ENCODE results near the gene DNAJB8.

The DNAJB8 gene

DNA sequence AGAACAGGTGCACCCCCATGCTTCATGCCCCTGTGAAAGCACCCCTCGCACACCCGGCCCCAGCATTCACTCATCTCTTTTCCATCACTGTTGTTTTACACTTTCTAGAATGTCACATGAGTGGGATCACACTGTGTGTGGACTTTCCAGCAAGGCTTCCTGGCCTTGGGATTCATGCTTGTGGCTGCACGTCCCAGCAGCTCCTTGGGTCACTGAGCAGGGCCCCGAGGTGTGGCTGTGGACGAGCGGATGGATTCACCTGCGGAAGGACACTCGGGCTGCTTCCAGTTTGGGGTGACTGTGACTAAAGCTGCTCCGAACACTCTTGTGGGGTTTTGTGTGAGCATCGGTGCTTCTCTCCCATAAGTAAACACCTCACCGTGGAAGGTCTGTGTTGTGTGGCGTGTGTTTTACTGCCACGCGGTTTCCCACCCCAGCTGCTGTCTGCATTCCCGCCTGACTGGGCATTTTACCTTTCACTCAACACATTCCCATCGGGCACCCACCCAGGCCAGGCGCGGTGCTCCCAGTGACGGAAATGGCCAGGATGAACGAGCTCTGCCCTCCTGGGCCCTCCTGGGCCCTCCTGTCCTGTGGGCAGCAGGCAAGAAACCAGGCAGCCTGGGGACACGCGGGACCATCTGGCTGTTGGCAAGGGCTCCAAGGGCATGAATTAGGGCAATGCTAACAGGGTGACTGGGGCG is 41.4 kb downstream of the DNAJB8 start:
- DNase-seq (ENCODE audit: low read depth) = no peak

DNA sequence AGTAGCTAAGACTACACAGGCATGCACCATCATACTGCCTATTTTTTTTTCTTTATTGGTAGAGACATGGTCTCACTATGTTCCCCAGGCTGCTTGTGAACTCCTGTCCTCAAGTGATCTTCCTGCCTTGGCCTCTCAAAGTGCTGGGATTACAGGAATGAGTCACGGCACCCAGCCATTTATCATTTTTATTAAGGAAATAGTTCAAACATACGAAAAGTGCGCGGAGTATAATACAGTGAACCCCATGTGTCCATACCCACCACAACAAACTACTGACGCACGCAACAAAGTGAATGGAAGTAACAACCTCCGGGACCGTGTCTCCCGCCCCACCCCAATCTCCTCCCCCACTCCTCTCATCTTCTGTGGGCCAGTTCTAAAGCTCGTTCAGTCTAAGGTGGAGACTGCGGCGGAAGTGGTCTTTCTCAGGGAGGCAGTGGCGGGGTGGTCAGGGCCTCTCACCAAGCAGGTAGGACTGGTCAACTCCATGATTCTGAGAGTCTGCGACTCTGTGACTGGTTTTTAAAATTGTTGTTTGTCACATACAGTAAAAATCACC is 42.1 kb downstream of the DNAJB8 start:
- DNase-seq (ENCODE audit: low read depth) = no peak

DNA sequence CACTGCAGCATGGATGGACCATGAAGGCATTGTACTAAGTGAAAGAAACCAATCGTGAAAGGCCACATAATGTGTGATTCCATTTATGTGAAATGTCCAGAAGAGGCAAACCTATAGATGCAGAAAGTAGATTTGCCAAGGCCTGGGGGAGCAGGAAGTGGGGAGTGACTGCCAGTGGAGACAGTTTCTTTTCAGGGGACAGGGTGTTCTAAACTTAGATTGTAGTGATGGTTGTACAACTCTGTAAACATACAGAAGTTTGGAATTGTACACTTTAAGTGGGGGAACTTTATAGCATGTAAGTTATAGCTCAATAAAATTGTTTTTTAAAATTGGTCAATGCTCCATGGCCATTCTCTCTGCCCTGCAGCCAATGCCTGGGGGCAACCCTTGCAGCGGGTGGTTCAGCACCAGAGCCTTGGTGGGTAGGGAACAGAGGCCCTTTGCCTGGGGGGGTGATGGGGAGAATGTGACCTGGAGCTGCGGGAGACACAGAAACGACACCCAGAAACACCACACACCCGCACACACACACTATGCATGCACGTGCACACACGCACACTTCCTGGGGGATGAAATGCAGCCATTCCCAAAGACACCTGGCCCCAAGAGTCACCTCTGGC is 43.1 kb downstream of the DNAJB8 start:
- DNase-seq (ENCODE audit: low read depth) = no peak

DNA sequence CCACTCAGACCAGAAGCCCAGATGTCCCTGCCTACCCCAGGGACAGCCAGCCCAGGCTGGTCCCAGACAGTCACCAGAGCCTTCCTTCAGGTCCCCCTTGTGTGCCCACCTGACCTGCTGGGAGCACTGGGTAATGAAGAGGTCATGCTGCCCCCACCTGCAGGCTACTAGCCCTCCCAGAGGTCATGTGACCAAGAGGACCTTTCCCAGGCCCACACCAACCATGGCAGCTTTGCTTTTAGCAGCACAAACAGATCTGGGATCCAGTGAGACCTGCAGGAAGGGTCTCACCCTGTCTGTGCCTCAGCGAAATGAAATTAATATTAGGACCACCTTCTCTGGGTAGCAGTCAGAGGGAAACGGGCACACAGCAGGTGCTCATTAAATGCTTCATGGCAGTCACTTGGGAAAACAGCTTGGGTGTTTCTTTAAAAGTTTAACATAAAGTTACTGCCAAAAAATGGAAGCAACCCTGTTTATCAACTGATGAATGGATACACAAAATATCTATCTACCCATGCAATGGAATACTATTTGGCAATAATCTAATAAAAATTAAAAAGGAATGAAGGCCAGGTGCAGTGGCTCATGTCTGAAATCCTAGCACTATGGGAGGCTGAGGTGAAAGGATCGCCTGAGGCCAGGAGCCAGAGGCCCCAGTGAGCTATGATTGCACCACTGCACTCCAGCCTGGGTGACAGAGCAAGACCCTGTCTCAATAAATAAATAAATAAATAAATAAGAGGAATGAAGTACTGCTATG is 43.7 kb downstream of the DNAJB8 start:
- no peak for DNase-seq (ENCODE audit: low read depth)

DNA sequence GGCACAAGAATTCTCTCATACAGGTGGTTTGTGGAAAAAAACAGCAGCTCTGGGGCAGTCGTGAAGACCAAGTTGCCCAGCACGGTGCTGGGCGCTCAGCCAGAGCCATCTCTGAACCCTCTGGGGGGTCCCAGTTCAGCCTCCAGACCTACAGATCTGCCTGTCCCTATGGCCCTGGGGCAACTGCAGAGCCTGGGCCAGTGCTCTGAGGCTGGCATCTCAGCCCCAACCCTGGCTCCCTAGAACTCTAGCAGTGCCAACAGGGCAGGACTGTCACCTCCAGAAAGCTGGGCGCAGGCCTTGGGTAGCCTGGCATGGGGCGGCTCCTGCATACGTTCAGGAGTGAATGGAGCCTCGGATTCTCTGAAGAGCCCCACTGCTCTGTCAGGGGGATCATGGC is 44.7 kb downstream of the DNAJB8 start:
- DNase-seq (ENCODE audit: low read depth) = no peak

DNA sequence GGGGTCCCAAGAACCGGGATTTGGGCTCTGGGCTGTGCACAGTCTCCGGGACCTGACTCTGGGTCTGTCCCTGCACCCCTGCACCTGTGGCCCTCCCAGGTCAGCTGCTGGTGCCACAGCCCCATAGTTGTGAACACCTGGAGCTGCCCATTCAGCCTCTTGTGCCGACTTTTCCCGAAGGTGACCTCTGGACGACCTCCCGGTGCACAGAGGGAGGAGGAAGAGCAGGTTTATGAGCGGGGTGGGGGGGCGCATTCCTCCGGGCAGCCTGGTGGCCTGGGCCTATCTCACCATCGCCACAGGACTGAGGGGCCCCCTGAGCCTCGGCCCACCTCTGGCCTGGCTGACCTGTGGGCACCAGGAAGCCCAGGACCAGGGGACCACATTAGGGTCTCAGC is 45.3 kb downstream of the DNAJB8 start:
- DNase-seq (ENCODE audit: low read depth) = no peak

DNA sequence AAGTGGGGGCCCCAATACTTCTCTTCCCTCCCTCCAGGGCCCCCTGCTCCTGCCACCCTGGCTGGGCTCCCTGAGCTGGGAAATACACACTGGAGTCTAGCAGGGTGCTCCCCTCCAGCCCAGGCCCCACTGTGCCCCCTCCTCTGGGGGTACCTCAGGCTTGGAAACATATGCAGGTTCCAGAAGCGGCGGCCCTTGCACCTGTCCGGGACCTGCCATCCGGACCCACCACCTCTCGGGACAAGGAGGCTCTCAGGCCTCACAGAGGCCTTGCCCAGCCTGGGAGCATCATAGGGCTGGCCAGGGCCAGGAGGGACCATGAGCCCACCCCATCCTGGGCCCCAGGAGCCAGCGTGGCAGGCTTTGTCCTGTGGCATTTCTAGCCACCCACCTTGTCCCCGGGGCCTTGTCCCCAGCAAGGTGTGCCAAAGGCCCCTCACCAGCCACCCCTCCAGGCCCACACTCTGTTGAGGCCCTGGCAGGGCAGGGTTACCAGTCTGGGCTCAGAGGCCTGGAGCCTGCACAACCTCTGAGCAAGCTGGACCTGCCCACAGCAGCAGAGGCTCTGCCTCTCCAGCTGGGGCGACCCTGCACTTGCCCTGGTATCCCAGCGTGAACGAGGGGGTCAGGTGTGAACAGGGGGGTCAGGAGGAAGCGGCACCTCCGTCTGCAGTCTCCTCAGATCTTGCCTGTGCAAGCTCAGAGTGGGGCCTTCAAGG is 45.8 kb downstream of the DNAJB8 start:
- DNase-seq (ENCODE audit: low read depth) = no peak

DNA sequence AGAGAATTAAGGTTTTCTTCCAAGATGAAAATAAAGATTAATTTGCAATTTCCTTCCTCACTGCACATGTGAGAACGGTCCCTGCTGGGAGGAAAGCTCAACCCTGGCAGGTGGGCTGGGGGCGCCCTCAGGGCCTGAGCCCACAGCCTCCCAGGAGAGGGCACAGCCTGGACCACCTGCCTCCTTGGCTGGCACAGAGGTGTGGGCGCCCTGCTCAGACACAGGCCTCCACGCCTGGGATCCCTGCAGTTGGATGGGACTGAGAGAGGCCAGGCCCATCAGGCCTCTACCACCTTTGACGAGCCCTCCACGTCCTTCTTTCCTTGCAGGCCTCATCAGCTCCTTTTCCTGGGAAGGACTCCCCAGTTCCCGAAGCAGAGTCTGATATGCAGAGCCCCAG is 46.4 kb downstream of the DNAJB8 start:
- no peak for DNase-seq (ENCODE audit: low read depth)

DNA sequence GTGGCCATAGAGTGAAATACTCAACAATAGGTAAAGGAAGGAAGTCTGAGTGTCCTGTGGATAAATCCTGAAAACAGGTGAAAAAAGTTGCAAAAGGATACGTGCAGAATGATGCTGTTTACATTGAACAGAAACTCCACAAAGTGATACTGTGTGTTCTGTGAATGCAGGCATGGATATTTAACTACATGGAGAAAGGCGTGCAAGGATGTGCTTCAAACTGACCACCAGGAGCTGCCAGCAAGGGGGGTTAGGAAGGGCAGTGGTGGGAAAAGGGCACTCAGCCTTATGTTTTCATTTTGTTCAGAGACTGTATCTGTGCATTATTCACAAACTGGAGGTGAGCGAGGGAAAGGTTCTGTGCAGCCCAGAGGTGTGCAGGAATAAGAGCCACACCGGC is 47.4 kb downstream of the DNAJB8 start:
- DNase-seq (ENCODE audit: low read depth) = no peak

DNA sequence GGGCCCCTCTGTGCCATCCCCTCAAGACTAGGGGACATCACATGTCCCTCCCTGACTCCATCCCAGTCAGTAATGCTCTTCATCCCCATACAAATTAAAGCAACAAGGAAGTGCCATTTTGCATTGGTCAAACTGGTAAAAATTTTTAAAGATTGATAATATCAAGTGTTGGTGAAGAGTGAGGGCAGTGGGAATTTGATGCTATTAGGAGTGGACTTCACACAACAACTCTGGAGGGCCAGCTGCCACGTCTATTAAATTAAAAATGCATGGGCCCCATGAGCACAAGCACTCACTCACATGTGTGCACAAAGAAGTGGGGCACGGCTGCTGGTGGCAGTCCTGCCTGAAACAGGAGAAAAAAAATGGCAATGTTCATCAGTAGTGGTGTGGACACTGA is 47.8 kb downstream of the DNAJB8 start:
- no peak for DNase-seq (ENCODE audit: low read depth)

DNA sequence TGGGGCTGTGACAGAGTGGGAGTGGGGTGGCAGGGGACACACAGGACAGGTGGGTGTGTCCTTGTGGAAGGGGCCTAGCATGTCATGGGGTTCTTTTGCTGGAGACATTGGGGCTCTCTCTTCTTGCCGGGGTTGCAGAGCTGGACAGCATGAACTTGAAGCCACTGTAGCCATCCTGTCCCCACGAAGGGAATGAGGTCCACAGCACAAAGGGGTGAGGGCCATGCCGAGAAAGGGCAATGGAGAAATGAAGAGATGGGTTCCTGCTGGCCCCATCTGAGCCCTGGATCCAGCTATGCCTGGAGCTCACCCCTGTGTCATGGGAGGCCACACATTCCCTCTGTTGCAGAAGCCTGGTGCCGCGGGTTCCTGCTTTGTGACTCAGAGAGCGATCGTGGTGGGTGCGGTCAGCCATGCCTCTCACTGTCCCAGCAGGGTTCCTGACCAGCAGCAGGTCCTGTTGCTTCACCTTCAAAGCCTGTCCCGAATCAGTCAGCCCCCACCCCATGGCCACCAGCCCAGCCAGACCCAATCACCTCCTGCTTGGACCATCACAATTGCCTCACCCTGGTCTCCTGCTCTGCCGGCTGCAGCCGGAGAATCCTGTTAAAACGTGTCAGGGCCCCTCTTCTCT is 50.0 kb downstream of the DNAJB8 start:
- peak; percentile 71 for DNase-seq (ENCODE audit: low read depth)

DNA sequence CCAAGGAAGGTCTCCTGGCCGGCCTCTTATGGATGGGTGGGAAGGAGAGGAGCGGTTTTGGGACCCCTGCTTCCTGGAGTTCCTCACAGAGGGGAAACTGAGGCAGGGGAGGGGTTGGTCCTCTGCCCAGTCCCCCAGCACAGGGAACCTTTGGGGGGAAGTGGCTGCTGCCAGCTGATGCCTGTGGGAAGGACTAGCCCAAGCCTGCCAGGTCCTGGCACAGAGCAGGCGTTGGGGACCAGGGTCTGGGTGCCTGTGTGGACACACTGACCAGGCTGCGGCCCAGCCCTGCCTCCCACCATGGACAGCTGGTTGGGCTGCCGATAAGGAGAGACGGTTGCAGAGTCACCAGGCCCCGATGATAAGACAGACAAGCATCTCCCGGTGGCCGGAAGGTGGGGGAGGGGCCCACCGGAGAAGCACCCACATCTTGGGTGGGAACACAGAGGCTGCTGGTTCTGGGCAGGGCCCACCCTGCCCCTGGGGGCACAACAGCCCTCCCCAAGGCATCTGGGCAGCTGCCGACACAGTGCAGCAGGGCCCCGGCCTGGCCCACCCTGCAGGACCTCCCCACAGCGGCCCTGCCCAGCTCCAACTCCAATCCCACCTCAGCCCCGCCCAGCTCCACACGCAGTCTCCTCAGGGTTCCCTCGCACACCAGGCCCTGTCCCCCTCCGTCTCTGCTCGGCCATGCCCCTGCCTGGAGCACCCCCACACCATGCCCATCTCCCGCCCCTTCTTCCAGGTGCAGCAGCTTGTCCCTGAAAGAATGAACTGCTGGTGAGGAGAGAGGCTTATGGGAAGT is 50.7 kb downstream of the DNAJB8 start:
- DNase-seq (ENCODE audit: low read depth) = no peak

DNA sequence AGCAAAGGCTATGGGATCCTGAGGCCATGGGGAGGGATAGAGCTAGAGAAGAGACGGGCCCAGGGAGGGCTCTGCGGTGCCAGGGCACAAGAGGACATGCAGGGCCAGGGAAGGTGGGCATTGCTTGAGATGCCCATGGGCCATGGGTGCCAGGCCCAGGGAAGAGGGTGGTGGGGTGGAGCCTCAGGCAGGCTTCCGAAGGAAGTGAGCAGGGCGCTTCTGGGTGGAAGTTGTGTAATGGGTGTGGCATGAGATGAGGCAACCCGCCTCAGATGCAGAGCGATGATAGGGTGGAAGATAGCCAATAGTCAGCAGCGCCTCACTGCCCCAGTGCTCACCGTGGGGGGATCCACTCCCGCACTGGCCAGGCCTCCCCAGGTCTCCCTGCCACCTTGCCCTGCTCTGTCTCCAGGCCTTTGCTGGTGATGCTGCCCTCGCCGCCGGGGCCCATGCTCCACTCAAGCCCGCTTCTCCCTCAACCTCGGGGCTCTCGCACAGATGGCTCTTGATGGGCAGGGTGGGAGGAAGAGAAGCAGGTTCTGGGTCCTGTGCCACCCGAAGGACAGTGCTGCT is 51.4 kb downstream of the DNAJB8 start:
- no peak for DNase-seq (ENCODE audit: low read depth)

DNA sequence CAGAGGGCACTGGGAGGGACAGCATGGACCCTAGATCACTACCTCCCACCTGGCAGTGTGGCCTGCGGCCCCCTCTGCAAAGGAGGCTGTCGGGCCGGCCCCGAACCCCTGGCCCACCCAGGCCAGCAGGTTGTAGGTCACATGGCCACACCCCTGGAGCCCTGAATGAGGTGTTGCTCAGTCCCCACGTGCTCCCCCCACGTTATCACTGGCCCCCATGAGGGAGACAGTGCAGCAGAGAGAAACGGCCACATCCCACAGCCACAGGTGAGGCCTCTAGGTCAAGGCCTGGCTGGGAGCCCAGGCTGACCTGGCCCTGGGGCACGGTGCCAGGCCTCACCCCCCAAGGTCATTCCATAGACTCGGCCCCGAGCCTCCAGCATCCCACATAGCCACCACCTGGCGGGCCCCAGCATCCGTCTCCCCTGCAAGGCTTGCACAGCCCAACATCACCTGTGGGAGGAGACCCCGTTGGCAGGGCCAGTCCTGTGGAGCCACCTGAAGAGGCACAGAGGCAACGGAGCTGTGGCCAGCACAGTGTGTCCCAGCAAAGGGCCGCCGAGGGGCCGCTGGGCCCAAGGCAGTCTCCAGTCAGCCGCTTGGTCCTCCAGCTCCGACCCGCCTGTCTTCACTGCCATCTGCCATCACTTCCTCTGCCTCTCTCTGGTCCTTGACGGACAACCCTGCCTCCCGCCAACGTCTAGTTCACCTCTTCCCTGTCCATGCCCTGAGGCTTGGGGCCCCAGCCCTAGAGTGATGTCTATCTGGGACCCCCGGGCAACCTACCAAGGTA is 53.1 kb downstream of the DNAJB8 start:
- DNase-seq (ENCODE audit: low read depth) = no peak

DNA sequence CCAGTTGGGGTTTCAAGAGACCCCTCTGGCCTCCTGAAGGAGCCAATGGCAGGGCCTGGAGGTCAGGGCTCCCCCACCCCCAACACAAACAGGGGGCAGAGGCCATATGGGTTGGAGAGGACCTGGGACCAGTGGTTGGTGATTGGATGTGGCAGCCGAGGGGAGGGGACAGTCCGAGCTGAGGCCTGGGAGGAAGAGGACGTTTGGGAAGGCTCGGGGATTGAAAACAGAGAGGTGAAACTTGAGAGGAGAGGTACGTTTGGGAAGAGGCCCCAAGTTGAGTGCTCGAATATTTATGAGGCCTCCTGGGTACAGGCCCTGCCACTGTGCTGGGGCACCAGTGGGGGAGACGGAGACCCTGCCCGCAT is 53.7 kb downstream of the DNAJB8 start:
- DNase-seq (ENCODE audit: low read depth) = no peak

Data from HS-5 (cell line).